DOHH2 (cell line): Measurements from ENCODE around the gene HPX.

Experiments
- H3F3A ChIP-seq: fragments of 200-600 bp; sonication (generic), shearing (Covaris generic); 2 replicates; pipeline ENCODE4 v1.6.0; 2016; ENCODE audit warnings: antibody characterized with exemption, mild to moderate bottlenecking; ENCODE audit not compliant: control insufficient read depth, insufficient read depth
- H3K27ac ChIP-seq: fragments of 200-600 bp; sonication (generic); 2 replicates; pipeline ENCODE4 v1.5.1; 2014; ENCODE audit warnings: low read depth, mild to moderate bottlenecking, low read length, moderate library complexity
- H3K27me3 ChIP-seq: fragments of 200-600 bp; sonication (generic); 2 replicates; pipeline ENCODE4 v1.6.1; 2014; ENCODE audit warnings: mild to moderate bottlenecking, low read length, mixed read lengths; ENCODE audit not compliant: control insufficient read depth
- H3K36me3 ChIP-seq: fragments of 200-600 bp; sonication (generic); 2 replicates; pipeline ENCODE4 v1.6.1; 2014; ENCODE audit warnings: mild to moderate bottlenecking, low read length, moderate library complexity, mixed read lengths; ENCODE audit not compliant: control insufficient read depth
- H3K4me1 ChIP-seq: fragments of 200-600 bp; sonication (generic); 2 replicates; pipeline ENCODE4 v1.6.1; 2014; ENCODE audit warnings: mild to moderate bottlenecking, low read length, mixed read lengths; ENCODE audit not compliant: control insufficient read depth
- H3K4me2 ChIP-seq: fragments of 200-600 bp; sonication (generic); 2 replicates; pipeline ENCODE4 v1.6.0; 2014; ENCODE audit warnings: mild to moderate bottlenecking, low read length, moderate library complexity
- H3K4me3 ChIP-seq: fragments of 200-600 bp; sonication (generic); 2 replicates; pipeline ENCODE4 v1.5.1; 2014; ENCODE audit warnings: mild to moderate bottlenecking, low read length, mixed read lengths
- H3K79me2 ChIP-seq: fragments of 200-600 bp; sonication (generic); 2 replicates; pipeline ENCODE4 v1.6.1; 2014; ENCODE audit warnings: mild to moderate bottlenecking, low read length, mixed read lengths; ENCODE audit not compliant: control insufficient read depth
- H3K9me2 ChIP-seq: fragments of 200-600 bp; sonication (generic); replicated peaks from 2 replicates; pipeline ENCODE4 v1.6.1; 2014; ENCODE audit warnings: mild to moderate bottlenecking, low read length, mixed read lengths; ENCODE audit not compliant: control insufficient read depth
- H3K9me3 ChIP-seq: fragments of 200-600 bp; sonication (generic); 2 replicates; pipeline ENCODE4 v1.6.1; 2014; ENCODE audit warnings: antibody characterized with exemption, low read length, mixed read lengths; ENCODE audit not compliant: control insufficient read depth, insufficient read depth
- H4K20me1 ChIP-seq: fragments of 200-600 bp; sonication (generic); 2 replicates; pipeline ENCODE4 v1.6.0; 2014; ENCODE audit warnings: low read depth, mild to moderate bottlenecking, antibody characterized with exemption, low read length, moderate library complexity; ENCODE audit not compliant: control insufficient read depth, insufficient read depth
- EZH2phosphoT487 ChIP-seq: fragments of 200-600 bp; sonication (generic); IDR thresholded peaks from 2 replicates; pipeline ENCODE4 v1.6.1; 2017; ENCODE audit warnings: borderline replicate concordance, mild to moderate bottlenecking, antibody characterized with exemption, low read length, moderate library complexity, mixed read lengths
- TF ChIP-seq, protein P1 (sequence below): fragments of 200-600 bp; sonication (generic); IDR thresholded peaks from one replicate; pipeline ENCODE4 v1.5.1; 2014; ENCODE audit warnings: antibody characterized with exemption, mild to moderate bottlenecking, low read depth, low read length; ENCODE audit not compliant: poor library complexity, severe bottlenecking

Gene HPX

DNA sequence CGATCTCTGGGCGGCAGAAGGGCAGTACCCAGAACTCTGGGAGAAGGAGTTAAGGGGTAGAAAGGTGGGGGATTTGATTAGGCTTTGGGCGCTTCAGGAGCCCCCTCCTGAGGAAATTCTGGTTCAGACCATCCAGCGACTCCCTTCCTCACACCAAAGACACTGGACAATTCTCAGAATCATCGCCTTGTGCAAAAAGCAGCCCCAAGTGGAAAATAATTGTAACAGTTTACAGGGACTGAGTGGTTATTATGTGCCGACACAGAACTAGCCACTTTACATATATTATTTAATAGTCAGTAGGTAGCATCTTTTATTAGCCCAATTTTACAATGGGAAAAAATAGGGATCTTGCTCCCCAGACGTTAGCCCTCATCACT, 33.6 kb upstream of the HPX start:
- Histone ChIP-seq H4K20me1 (no peaks in the 10 kb centered on the region), H3K27ac (no peak overlapping the region), H3K27me3 (no peaks in the 10 kb centered on the region; the same call in 1 of the 2 replicates), H3F3A (peaks cover 15% of the 10 kb centered on the region), H3K9me3 (no peaks in the 10 kb centered on the region), H3K4me3 (peak overlapping the region; percentile 61), H3K79me2 (peaks cover 7% of the 10 kb centered on the region), H3K9me2 (no peaks in the 10 kb centered on the region), H3K4me2 (peak overlapping the region; percentile 97), H3K36me3 (peaks cover 26% of the 10 kb centered on the region), H3K4me1 (peaks cover 17% of the 10 kb centered on the region)
- TF ChIP-seq EZH2phosphoT487: no peak
- TF ChIP-seq, protein P1, sequence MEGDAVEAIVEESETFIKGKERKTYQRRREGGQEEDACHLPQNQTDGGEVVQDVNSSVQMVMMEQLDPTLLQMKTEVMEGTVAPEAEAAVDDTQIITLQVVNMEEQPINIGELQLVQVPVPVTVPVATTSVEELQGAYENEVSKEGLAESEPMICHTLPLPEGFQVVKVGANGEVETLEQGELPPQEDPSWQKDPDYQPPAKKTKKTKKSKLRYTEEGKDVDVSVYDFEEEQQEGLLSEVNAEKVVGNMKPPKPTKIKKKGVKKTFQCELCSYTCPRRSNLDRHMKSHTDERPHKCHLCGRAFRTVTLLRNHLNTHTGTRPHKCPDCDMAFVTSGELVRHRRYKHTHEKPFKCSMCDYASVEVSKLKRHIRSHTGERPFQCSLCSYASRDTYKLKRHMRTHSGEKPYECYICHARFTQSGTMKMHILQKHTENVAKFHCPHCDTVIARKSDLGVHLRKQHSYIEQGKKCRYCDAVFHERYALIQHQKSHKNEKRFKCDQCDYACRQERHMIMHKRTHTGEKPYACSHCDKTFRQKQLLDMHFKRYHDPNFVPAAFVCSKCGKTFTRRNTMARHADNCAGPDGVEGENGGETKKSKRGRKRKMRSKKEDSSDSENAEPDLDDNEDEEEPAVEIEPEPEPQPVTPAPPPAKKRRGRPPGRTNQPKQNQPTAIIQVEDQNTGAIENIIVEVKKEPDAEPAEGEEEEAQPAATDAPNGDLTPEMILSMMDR: no peak

DNA sequence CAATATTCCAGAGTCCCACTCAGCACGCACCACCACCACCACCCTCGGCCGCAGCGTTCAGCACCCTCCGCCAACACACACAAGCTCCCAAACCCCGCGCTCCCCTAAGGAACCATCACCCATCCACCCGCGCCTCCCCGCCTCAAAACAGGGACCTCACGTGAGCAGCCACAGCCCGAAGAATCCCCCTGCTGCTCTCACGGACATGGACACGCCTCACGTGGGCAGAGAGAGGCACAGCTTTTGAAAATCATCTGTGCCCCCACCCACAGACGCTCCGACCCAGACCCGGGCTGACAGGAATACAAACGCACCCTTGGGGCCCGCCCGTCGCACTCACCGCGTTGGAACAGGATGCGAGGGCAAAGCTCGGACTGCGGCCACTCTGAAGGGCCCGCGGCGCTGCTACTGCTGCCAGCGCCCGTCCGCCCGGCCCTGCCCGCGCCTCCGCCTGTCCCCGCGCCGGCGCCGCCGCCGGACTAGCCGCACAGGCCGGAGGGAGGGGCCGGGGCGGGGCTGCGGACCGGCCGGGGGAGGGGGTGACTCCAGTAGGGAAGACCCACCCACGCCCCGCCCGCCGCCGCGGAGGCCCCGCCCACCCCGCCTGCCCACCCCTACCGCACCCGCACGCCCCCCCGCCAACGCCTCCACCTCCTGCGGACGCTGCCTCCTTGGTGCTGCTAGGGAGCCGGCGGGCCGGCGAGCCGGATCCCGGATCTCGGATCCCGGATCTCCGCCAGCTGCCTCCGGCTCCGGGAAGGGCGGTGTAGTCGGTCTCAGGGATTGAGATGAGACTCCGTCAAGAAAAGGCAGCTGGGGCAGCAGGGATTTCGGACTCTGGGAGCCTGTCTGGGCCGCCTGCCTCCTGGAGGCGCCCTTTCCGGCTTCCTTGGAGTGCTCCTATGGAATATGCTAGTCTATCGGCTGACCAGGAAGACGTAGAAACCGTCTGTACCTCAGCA, 32.9 kb upstream of the HPX start, which contains the start of gene TRIM3:
TRIM3 (minus strand) TSS at position 491 of the 962 bp plus-strand sequence. CDS start 8,246 bp downstream, outside the sequence.
- Histone ChIP-seq H3K9me2 (no peaks in the 10 kb centered on the region), H3K79me2 (peaks cover 2% of the 10 kb centered on the region; the same call in 1 of the 2 replicates), H4K20me1 (no peaks in the 10 kb centered on the region), H3K27ac (no peak within 1 kb of the TSS), H3K36me3 (peaks cover 19% of the 10 kb centered on the region), H3K4me2 (peak within 1 kb of the TSS; percentile 97), H3F3A (peaks cover 15% of the 10 kb centered on the region), H3K9me3 (no peaks in the 10 kb centered on the region), H3K4me3 (peak within 1 kb of the TSS; percentile 88), H3K27me3 (no peaks in the 10 kb centered on the region; the same call in 1 of the 2 replicates), H3K4me1 (peaks cover 23% of the 10 kb centered on the region)
- no peak for TF ChIP-seq EZH2phosphoT487
- TF ChIP-seq, protein P1: no peak

DNA sequence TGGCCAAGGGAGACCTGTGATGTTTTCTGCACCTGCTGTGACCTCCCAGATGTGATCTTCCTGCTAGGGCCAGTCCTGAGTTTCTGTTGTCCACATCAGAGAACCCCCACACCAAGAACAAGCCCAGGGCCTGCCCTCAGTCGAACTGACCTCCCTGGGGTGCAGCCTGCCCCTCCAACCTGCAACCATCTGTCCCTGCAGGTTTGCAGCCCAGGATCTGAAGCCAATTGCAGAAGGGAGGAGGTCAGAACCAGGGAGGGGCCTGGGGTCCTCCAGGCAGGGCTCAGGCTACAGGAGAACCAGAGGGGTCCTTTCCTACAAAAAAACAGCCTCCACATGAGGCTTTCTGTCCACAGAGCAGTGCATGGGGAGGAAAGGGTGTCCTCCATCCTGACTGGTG, 32.1 kb upstream of the HPX start:
- no peak for TF ChIP-seq EZH2phosphoT487
- TF ChIP-seq, protein P1: no peak
- no peaks in the 10 kb centered on the region for H3K9me3 ChIP-seq
- peak overlapping the region; percentile 97 for H3K4me2 ChIP-seq
- H3K27ac ChIP-seq: no peak overlapping the region
- H3F3A ChIP-seq: peaks cover 15% of the 10 kb centered on the region
- H4K20me1 ChIP-seq: no peaks in the 10 kb centered on the region
- H3K9me2 ChIP-seq: no peaks in the 10 kb centered on the region
- peaks cover 23% of the 10 kb centered on the region for H3K4me1 ChIP-seq
- H3K27me3 ChIP-seq: no peaks in the 10 kb centered on the region; the same call in 1 of the 2 replicates
- no peaks in the 10 kb centered on the region for H3K79me2 ChIP-seq
- peak overlapping the region; percentile 88 for H3K4me3 ChIP-seq
- peaks cover 11% of the 10 kb centered on the region for H3K36me3 ChIP-seq
